ENCODE measurements around the gene PICALM. TPM values are rescaled to one million over a fixed set of nuclear protein-coding genes. Genes with fewer than 3 reads are reported as not detected.
"Not testable (repeated sequence)": the region's sequence is repeated elsewhere in the genome, so short reads cannot be mapped to it uniquely, and the experiment has no call there.

The PICALM gene
- total RNA-seq, 4 donors from 2014 or later, result 201 to 292 (median 237) TPM

GRCh38 chr11:85953491-85954143, 115.3 kb downstream of the PICALM start:
- H3K27ac ChIP-seq, result no peak overlapping the region
- no peaks in the 10 kb centered on the region for H3K9me3 ChIP-seq
- DNase-seq, result no peak

GRCh38 chr11:85952108-85952485, 116.8 kb downstream of the PICALM start:
- not testable (repeated sequence) for H3K4me1 ChIP-seq, H3K9me3 ChIP-seq, H3K27ac ChIP-seq, DNase-seq, H3K27me3 ChIP-seq, H3K4me3 ChIP-seq
- peaks cover 0 to 25% (median 0%) of the 10 kb centered on the region in 3 donors for H3K36me3 ChIP-seq

More at GRCh38 chr11:85953491-85954143, 115.3 kb downstream of the PICALM start:
- no peaks in the 10 kb centered on the region for H3K4me1 ChIP-seq
- peaks cover 0 to 28% (median 0%) of the 10 kb centered on the region in 3 donors for H3K36me3 ChIP-seq
- no peaks in the 10 kb centered on the region for H3K27me3 ChIP-seq
- H3K4me3 ChIP-seq, result no peak overlapping the region
- no peak for TF ChIP-seq CTCF (IDR thresholded peaks at IDR 0.05)
- no peak for TF ChIP-seq POLR2A (IDR thresholded peaks at IDR 0.05)

- DNase-seq, result no peak
- H3K4me1 ChIP-seq, result peaks cover 0 to 6% (median 0%) of the 10 kb centered on the region in 4 donors
- TF ChIP-seq CTCF (IDR thresholded peaks at IDR 0.05) (no peak), POLR2A (IDR thresholded peaks at IDR 0.05) (no peak)
Observed at GRCh38 chr11:85951428-85952107, 117.3 kb downstream of the PICALM start.

GRCh38 chr11:85951049-85951405, 117.9 kb downstream of the PICALM start:
- Histone ChIP-seq H3K27me3 (no peaks in the 10 kb centered on the region), H3K9me3 (no peaks in the 10 kb centered on the region), H3K27ac (no peak overlapping the region), H3K4me3 (no peak overlapping the region), H3K4me1 (peaks cover 0 to 6% (median 0%) of the 10 kb centered on the region in 4 donors), H3K36me3 (peaks cover 0 to 15% (median 0%) of the 10 kb centered on the region in 3 donors)
- TF ChIP-seq CTCF (IDR thresholded peaks at IDR 0.05) (no peak), POLR2A (IDR thresholded peaks at IDR 0.05) (no peak)
- DNase-seq, result no peak

More at GRCh38 chr11:85951428-85952107, 117.3 kb downstream of the PICALM start:
- Histone ChIP-seq H3K36me3 (peaks cover 0 to 21% (median 0%) of the 10 kb centered on the region in 3 donors), H3K9me3 (no peaks in the 10 kb centered on the region), H3K27me3 (no peaks in the 10 kb centered on the region), H3K4me3 (no peak overlapping the region), H3K27ac (no peak overlapping the region)

GRCh38 chr11:85950317-85951048, 118.4 kb downstream of the PICALM start:
- Histone ChIP-seq H3K27me3 (no peaks in the 10 kb centered on the region), H3K36me3 (peaks cover 0 to 10% (median 0%) of the 10 kb centered on the region in 3 donors), H3K9me3 (no peaks in the 10 kb centered on the region), H3K4me3 (no peak overlapping the region), H3K27ac (no peak overlapping the region), H3K4me1 (peaks cover 0 to 6% (median 0%) of the 10 kb centered on the region in 4 donors)
- DNase-seq, result no peak
- TF ChIP-seq CTCF (IDR thresholded peaks at IDR 0.05) (no peak), POLR2A (IDR thresholded peaks at IDR 0.05) (no peak)

- H3K36me3 ChIP-seq, result peaks cover 0 to 3% (median 0%) of the 10 kb centered on the region in 3 donors
- H3K4me3 ChIP-seq, result no peak overlapping the region
- H3K4me1 ChIP-seq, result peaks cover 0 to 6% (median 0%) of the 10 kb centered on the region in 4 donors
- TF ChIP-seq CTCF (IDR thresholded peaks at IDR 0.05) (no peak), POLR2A (IDR thresholded peaks at IDR 0.05) (no peak)
- H3K27me3 ChIP-seq, result no peaks in the 10 kb centered on the region
- DNase-seq, result no peak
- H3K9me3 ChIP-seq, result no peaks in the 10 kb centered on the region
- H3K27ac ChIP-seq, result no peak overlapping the region
Observed at GRCh38 chr11:85949798-85950197, 119.1 kb downstream of the PICALM start.
